ENCODE measurements around the gene ATXN1.

The ATXN1 gene

DNA sequence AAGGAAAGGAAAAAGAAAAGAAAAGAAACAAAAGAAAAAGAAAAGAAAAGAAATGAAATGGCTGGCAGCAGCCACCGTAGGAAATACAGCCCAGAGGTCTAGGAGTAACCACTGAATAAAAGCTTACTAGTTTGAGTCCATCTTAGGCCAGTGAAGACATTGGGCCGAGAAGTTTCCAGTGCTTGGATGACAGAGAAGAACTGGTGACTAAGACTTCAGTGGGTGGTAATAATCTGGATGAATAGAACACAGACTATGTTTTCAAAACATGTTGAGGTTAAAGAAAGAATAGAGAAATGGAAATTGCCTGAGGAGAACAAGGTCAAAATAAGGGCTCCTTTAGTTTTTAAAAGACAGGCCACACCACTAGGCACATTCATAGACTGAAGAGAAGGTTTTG lies 198.8 kb downstream of the ATXN1 start:
- H3K4me3 ChIP-seq (ENCODE audit: low read length) = no peak overlapping the region
- TF ChIP-seq, protein P1, sequence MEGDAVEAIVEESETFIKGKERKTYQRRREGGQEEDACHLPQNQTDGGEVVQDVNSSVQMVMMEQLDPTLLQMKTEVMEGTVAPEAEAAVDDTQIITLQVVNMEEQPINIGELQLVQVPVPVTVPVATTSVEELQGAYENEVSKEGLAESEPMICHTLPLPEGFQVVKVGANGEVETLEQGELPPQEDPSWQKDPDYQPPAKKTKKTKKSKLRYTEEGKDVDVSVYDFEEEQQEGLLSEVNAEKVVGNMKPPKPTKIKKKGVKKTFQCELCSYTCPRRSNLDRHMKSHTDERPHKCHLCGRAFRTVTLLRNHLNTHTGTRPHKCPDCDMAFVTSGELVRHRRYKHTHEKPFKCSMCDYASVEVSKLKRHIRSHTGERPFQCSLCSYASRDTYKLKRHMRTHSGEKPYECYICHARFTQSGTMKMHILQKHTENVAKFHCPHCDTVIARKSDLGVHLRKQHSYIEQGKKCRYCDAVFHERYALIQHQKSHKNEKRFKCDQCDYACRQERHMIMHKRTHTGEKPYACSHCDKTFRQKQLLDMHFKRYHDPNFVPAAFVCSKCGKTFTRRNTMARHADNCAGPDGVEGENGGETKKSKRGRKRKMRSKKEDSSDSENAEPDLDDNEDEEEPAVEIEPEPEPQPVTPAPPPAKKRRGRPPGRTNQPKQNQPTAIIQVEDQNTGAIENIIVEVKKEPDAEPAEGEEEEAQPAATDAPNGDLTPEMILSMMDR (conservative IDR thresholded peaks at IDR 0.05; ENCODE audit: low read depth, low read length) = no peak
- no peak for DNase-seq (ENCODE audit: low read depth)

DNA sequence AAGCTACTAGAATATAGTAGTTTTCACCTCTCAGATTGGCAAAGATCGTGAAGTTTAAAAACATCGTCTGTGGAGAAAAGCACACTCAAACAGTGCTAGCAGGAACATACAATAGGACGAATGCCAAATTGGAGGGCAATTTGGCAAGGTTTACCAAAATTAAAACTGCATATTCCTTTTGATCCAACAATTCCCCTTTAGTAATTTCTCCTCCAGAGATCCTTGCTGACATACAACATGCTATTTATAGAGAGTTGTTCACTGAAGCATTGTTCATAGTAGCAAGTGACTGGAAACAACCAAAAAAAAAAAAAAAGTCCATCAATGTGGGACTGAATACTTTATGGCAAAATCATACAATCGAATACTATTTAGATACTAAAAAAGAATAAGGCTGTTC lies 202.2 kb downstream of the ATXN1 start:
- TF ChIP-seq, protein P1 (conservative IDR thresholded peaks at IDR 0.05; ENCODE audit: low read depth, low read length) = no peak
- no peak overlapping the region for H3K4me3 ChIP-seq (ENCODE audit: low read length)
- no peak for DNase-seq (ENCODE audit: low read depth)

DNA sequence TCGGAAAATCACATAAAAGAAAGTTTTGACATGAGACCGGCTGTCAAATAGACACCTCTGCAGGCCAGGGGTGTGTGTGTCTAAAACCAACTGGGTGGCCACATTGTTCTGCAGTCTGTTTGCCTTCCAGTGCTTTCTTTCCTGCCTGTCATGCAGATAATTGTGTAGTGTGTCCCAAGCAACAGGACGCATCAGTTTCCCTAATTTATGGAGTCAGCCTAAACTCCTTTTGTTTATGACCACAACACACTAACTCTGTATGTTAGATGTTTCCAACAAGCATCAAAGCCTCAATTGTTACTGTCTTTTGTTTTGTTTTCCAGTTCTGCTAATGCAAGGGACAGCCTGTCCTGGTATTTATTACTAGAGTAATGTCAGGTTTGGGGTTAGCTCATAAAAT lies 205.7 kb downstream of the ATXN1 start:
- no peak overlapping the region for H3K4me3 ChIP-seq (ENCODE audit: low read length)
- TF ChIP-seq, protein P1 (conservative IDR thresholded peaks at IDR 0.05; ENCODE audit: low read depth, low read length) = no peak
- no peak for DNase-seq (ENCODE audit: low read depth)

DNA sequence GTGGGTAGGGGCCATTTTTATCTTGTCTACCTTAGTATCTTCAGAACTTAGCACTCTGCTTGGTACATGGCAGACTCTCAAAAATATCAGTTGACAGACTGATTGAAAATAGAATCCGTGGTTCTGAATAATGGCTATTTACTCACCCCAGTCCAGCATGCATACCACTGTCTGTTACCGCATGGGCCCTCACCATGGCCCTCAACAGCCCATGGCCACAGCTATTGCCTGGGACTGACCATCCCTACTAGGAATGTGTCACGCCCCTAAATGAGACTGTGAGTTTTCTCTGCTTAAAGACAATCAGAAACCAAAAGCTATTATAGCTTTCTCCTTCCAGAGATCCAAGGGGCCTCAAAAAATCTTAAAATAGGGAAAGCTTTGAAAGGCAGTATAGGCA lies 207.7 kb downstream of the ATXN1 start:
- DNase-seq (ENCODE audit: low read depth) = no peak
- TF ChIP-seq, protein P1 (conservative IDR thresholded peaks at IDR 0.05; ENCODE audit: low read depth, low read length) = no peak
- H3K4me3 ChIP-seq (ENCODE audit: low read length) = no peak overlapping the region

DNA sequence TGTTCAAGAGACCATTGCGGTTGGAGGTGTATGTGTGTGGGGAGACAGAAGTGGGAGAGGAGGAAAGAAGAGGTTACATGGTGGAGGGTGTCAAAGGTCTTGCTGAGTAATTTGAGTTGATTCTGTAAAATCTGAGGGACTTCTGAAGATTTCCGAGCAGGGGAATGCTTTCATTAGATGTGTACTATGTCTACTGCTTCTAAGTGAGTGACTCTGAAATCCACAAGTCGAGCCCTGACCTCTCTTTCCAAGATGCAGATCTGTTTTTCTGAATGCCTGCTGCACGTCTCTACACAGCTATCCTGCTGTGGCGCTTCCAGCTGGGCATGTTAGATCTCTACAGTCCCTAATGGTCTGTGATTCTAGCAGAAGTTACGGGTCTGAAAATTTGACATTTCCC lies 209.8 kb downstream of the ATXN1 start:
- TF ChIP-seq, protein P1 (conservative IDR thresholded peaks at IDR 0.05; ENCODE audit: low read depth, low read length) = no peak
- DNase-seq (ENCODE audit: low read depth) = no peak
- H3K4me3 ChIP-seq (ENCODE audit: low read length) = no peak overlapping the region

DNA sequence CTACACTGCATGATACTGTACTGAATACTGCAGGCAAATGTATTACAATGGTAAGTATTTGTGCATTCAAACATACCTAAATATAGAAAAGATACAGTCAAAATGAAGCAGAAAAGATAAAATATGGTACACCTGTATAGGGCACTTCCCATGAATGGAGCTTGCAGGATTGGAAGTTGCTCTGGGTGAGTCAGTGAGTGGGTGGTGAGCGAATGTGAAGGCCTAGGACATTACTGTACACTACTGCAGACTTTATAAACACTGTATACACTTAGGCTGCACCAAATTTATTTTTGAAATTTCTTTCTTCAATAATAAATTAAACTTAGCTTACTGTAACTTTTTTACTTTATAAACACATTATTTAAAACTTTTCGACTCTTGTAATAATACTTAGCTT lies 213.1 kb downstream of the ATXN1 start:
- H3K4me3 ChIP-seq (ENCODE audit: low read length) = no peak overlapping the region
- DNase-seq (ENCODE audit: low read depth) = no peak
- TF ChIP-seq, protein P1 (conservative IDR thresholded peaks at IDR 0.05; ENCODE audit: low read depth, low read length) = no peak

DNA sequence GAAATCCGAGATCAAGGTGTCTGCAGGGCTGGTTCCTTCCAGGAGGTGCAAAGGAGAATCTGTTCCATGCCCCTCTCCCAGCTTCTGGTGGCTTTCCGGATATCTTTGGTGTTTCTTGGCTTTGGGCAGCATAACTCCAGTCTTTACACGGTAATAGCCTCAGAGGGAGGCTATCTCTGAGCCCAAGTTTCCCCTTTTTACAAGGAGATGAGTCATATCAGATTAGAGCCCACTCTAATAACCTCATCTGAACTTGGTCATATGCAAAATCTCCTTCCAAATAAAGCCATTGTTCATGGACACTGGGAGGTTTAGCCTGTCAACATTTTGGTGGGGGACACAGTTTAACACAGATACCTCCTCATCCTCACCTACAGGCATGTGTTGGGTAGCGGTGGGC lies 213.7 kb downstream of the ATXN1 start:
- TF ChIP-seq, protein P1 (conservative IDR thresholded peaks at IDR 0.05; ENCODE audit: low read depth, low read length) = no peak
- no peak overlapping the region for H3K4me3 ChIP-seq (ENCODE audit: low read length)
- no peak for DNase-seq (ENCODE audit: low read depth)
